Measurements from ENCODE around the gene HRCT1. TPM values are rescaled to one million over a fixed set of nuclear protein-coding genes. Genes with fewer than 3 reads are reported as not detected.

HRCT1 gene
- total and polyA plus RNA-seq, 2 donors (not counting 1 experiment from before 2014, with no cell fraction given): not detected

DNA sequence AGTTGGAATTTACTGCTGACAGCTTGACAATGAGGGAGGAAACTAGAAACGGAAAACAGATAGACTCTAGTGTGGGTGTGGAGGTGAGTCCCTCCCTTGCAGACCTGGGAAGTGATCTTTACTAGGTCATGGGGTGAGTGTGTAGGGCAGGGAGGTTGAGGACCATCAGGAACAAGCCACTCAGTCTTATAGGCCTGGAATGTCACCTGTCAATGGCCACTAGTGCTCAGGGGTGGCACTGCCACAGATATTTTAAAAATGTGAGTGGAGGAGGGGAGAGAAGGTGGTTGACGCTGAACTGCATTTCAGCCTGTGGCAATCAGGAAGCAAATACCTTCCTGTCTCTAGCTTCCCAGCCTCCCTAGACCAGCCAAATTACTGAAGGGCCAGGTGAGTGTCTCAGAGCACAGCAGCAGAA lies 42.9 kb downstream of the HRCT1 start:
- H3K36me3 ChIP-seq (replicated peaks in 1 of 2; ENCODE audit: control extremely low read depth in 1 of 2, control insufficient read depth in 1 of 2, extremely low read depth in 1 of 2, insufficient read depth in 2 of 2, low read length in 1 of 2): no peaks in the 10 kb centered on the region
- no peaks in the 10 kb centered on the region for H3K79me2 ChIP-seq (ENCODE audit: control insufficient read depth, insufficient read depth, low read length)
- H3K4me3 Mint-ChIP-seq: no peak overlapping the region
- no peak overlapping the region for H3K4me2 ChIP-seq (replicated peaks; ENCODE audit: low read depth, low read length, poor library complexity, severe bottlenecking)
- intact Hi-C loops (cut with micrococcal nuclease): no loop called here
- H2AFZ ChIP-seq (ENCODE audit: insufficient read depth, low read depth, low read length, poor library complexity, severe bottlenecking): no peak overlapping the region
- H3K4me1 ChIP-seq (ENCODE audit: control insufficient read depth in 2 of 2, insufficient read depth in 2 of 2, low read length in 2 of 2): peaks cover 3 to 4% of the 10 kb centered on the region in 2 donors
- DNase-seq: no peak
- WGBS (ENCODE audit: insufficient coverage): no CpG with 5 or more reads among the region's 2 CpGs
- no peak overlapping the region for H3K9ac ChIP-seq (ENCODE audit: low read length)
- no peak for ATAC-seq (ENCODE audit: low read depth)
- no peak overlapping the region for H3K27ac ChIP-seq (ENCODE audit: low read length in 2 of 2)
- ChIA-PET POLR2A (no interaction called here), CTCF (no interaction called here)
- no peaks in the 10 kb centered on the region for H3K9me3 Mint-ChIP-seq (ENCODE audit: insufficient read depth)
- H3K27me3 Mint-ChIP-seq: peaks cover 38% of the 10 kb centered on the region
- no peaks in the 10 kb centered on the region for H3K4me1 Mint-ChIP-seq
- H3K27me3 ChIP-seq (replicated peaks in 1 of 4; ENCODE audit: control extremely low read depth in 1 of 4, control insufficient read depth in 3 of 4, insufficient read depth in 4 of 4, low read length in 3 of 4): peaks cover 0 to 20% (median 16%) of the 10 kb centered on the region in 4 experiments
- H3K27ac Mint-ChIP-seq: no peak overlapping the region
- no peaks in the 10 kb centered on the region for H4K20me1 ChIP-seq (ENCODE audit: control insufficient read depth, insufficient read depth, low read length, poor library complexity, severe bottlenecking)
- TF ChIP-seq, protein P1, sequence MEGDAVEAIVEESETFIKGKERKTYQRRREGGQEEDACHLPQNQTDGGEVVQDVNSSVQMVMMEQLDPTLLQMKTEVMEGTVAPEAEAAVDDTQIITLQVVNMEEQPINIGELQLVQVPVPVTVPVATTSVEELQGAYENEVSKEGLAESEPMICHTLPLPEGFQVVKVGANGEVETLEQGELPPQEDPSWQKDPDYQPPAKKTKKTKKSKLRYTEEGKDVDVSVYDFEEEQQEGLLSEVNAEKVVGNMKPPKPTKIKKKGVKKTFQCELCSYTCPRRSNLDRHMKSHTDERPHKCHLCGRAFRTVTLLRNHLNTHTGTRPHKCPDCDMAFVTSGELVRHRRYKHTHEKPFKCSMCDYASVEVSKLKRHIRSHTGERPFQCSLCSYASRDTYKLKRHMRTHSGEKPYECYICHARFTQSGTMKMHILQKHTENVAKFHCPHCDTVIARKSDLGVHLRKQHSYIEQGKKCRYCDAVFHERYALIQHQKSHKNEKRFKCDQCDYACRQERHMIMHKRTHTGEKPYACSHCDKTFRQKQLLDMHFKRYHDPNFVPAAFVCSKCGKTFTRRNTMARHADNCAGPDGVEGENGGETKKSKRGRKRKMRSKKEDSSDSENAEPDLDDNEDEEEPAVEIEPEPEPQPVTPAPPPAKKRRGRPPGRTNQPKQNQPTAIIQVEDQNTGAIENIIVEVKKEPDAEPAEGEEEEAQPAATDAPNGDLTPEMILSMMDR (IDR thresholded peaks at IDR 0.05): no peak
- no peak for TF ChIP-seq EZH2 (IDR thresholded peaks at IDR 0.05; ENCODE audit: borderline replicate concordance, insufficient read depth, low read depth, low read length, poor library complexity, severe bottlenecking)
- H3K9me3 ChIP-seq (ENCODE audit: control extremely low read depth in 1 of 3, control insufficient read depth in 2 of 3, insufficient read depth in 1 of 3, low read length in 2 of 3): no peaks in the 10 kb centered on the region
- no peak overlapping the region for H3K4me3 ChIP-seq (ENCODE audit: control extremely low read depth in 1 of 5, extremely low read depth in 1 of 5, insufficient read depth in 1 of 5, low read depth in 2 of 5, low read length in 4 of 5)

DNA sequence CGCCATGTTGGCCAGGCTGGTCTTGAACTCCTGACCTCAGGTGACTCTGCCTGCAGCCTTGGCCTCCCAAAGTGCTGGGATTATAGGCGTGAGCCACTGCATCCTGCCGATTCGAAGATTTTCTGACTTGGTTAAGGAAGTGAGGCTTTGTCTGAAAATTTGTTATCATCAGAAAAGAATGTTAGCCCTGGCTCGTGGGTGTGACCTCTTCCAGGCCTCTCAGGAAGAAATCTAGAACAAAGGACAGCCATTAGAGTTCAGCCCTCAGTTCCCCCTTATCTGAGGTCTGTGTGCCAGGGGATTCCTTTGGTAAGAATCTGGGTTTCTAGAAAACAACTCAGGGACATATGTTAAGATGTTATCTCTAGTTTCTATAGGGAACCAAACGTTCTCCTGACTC lies 45.7 kb downstream of the HRCT1 start:
- intact Hi-C loops (cut with micrococcal nuclease): no loop called here
- CTCF ChIA-PET: interaction anchor here (1.4 to 2.7 kb wide), 2 partner anchors 72 to 161 kb away, joined by 4 to 17 read pairs; no protein-coding TSS in a partner anchor
- 82% methylated on average over 5 of the region's 6 CpGs for WGBS (ENCODE audit: insufficient coverage)

More for the DNA sequence above, 45.7 kb downstream of the HRCT1 start:
- no peaks in the 10 kb centered on the region for H3K79me2 ChIP-seq (ENCODE audit: control insufficient read depth, insufficient read depth, low read length)
- H2AFZ ChIP-seq (ENCODE audit: insufficient read depth, low read depth, low read length, poor library complexity, severe bottlenecking): no peak overlapping the region
- H3K4me2 ChIP-seq (replicated peaks; ENCODE audit: low read depth, low read length, poor library complexity, severe bottlenecking): no peak overlapping the region
- no peaks in the 10 kb centered on the region for H3K9me3 ChIP-seq (ENCODE audit: control extremely low read depth in 1 of 3, control insufficient read depth in 2 of 3, insufficient read depth in 1 of 3, low read length in 2 of 3)
- peaks cover 0 to 23% (median 8%) of the 10 kb centered on the region in 4 experiments for H3K27me3 ChIP-seq (replicated peaks in 1 of 4; ENCODE audit: control extremely low read depth in 1 of 4, control insufficient read depth in 3 of 4, insufficient read depth in 4 of 4, low read length in 3 of 4)
- no peaks in the 10 kb centered on the region for H3K4me1 ChIP-seq (ENCODE audit: control insufficient read depth in 2 of 2, insufficient read depth in 2 of 2, low read length in 2 of 2)
- no peak for TF ChIP-seq EZH2 (IDR thresholded peaks at IDR 0.05; ENCODE audit: borderline replicate concordance, insufficient read depth, low read depth, low read length, poor library complexity, severe bottlenecking)
- TF ChIP-seq, protein P1 (IDR thresholded peaks at IDR 0.05): no peak
- H3K9ac ChIP-seq (ENCODE audit: low read length): no peak overlapping the region
- Mint-ChIP-seq H3K4me3 (no peak overlapping the region), H3K27me3 (peaks cover 39% of the 10 kb centered on the region), H3K9me3 (ENCODE audit: insufficient read depth) (no peaks in the 10 kb centered on the region), H3K27ac (no peak overlapping the region), H3K4me1 (no peaks in the 10 kb centered on the region)
- no peak overlapping the region for H3K27ac ChIP-seq (ENCODE audit: low read length in 2 of 2)
- no peaks in the 10 kb centered on the region for H3K36me3 ChIP-seq (replicated peaks in 1 of 2; ENCODE audit: control extremely low read depth in 1 of 2, control insufficient read depth in 1 of 2, extremely low read depth in 1 of 2, insufficient read depth in 2 of 2, low read length in 1 of 2)
- H4K20me1 ChIP-seq (ENCODE audit: control insufficient read depth, insufficient read depth, low read length, poor library complexity, severe bottlenecking): no peaks in the 10 kb centered on the region
- ATAC-seq (ENCODE audit: low read depth) (no peak), DNase-seq (no peak)
- H3K4me3 ChIP-seq (ENCODE audit: control extremely low read depth in 1 of 5, extremely low read depth in 1 of 5, insufficient read depth in 1 of 5, low read depth in 2 of 5, low read length in 4 of 5): no peak overlapping the region
- POLR2A ChIA-PET: no interaction called here
